Epithelial cell of prostate (primary cell): ENCODE data around the gene PFN1.

Source experiments
- DNase-seq: peaks from one replicate; pipeline ENCODE4 v3.0.0-alpha.2; 2011; ENCODE audit warnings: low read depth, low spot score
- H3K27ac ChIP-seq: fragments of 450-650 bp; 2 replicates; pipeline ENCODE4 v1.5.1; 2017; ENCODE audit warnings: mild to moderate bottlenecking

The PFN1 gene

GRCh38 chr17:4947010-4947410 lies 1.3 kb downstream of the PFN1 start:
- DNase-seq, result no peak

GRCh38 chr17:4946312-4946976 lies 1.9 kb downstream of the PFN1 start:
- H3K27ac ChIP-seq, result peak overlapping the region; percentile 99
- DNase-seq, result no peak

More at GRCh38 chr17:4947010-4947410, 1.3 kb downstream of the PFN1 start:
- H3K27ac ChIP-seq, result peak overlapping the region; percentile 99

- DNase-seq, result no peak
- peak overlapping the region; percentile 99 for H3K27ac ChIP-seq
Observed at GRCh38 chr17:4945944-4946280, 2.4 kb downstream of the PFN1 start.

- peak overlapping the region; percentile 99 for H3K27ac ChIP-seq
- DNase-seq, result peak; percentile 64
Observed at GRCh38 chr17:4945176-4945943, 3.0 kb downstream of the PFN1 start.

GRCh38 chr17:4944554-4945175 lies 3.7 kb downstream of the PFN1 start:
- no peak for DNase-seq
- peak overlapping the region; percentile 99 for H3K27ac ChIP-seq

- no peak for DNase-seq
- H3K27ac ChIP-seq, result peak overlapping the region; percentile 99
Observed at GRCh38 chr17:4944163-4944553, 4.2 kb downstream of the PFN1 start.

GRCh38 chr17:4942760-4943508 lies 5.4 kb downstream of the PFN1 start:
- H3K27ac ChIP-seq, result peak overlapping the region; percentile 99
- no peak for DNase-seq

- H3K27ac ChIP-seq, result peak overlapping the region; percentile 96
- DNase-seq, result no peak
Observed at GRCh38 chr17:4941319-4941610, 7.1 kb downstream of the PFN1 start.

- DNase-seq, result no peak
- H3K27ac ChIP-seq, result peak overlapping the region; percentile 96
Observed at GRCh38 chr17:4940555-4941318, 7.6 kb downstream of the PFN1 start.

GRCh38 chr17:4939796-4940554 lies 8.4 kb downstream of the PFN1 start, which contains the start of the genes RNF167 and SLC25A11:
Gene RNF167, plus strand, starts transcription at chr17:4940268. Its CDS starts 642 bp downstream, at chr17:4940910.
Gene SLC25A11, minus strand, starts transcription at chr17:4940046. Its CDS starts 136 bp downstream, at chr17:4939910.
- DNase-seq, result peak; percentile 97
- H3K27ac ChIP-seq, result peak within 1 kb of the TSS; percentile 96

GRCh38 chr17:4939546-4939795 lies 8.9 kb downstream of the PFN1 start:
- DNase-seq, result no peak
- peak overlapping the region; percentile 96 for H3K27ac ChIP-seq

- no peak for DNase-seq
- H3K27ac ChIP-seq, result peak overlapping the region; percentile 96
Observed at GRCh38 chr17:4938688-4939545, 9.4 kb downstream of the PFN1 start.

- no peak for DNase-seq
- H3K27ac ChIP-seq, result no peak overlapping the region
Observed at GRCh38 chr17:4938069-4938491, 10.2 kb downstream of the PFN1 start.

- H3K27ac ChIP-seq, result no peak overlapping the region
- DNase-seq, result no peak
Observed at GRCh38 chr17:4937553-4937952, 10.8 kb downstream of the PFN1 start.

- no peak for DNase-seq
- H3K27ac ChIP-seq, result no peak overlapping the region
Observed at GRCh38 chr17:4936436-4936835, 11.9 kb downstream of the PFN1 start.

GRCh38 chr17:4935650-4936049 lies 12.7 kb downstream of the PFN1 start:
- H3K27ac ChIP-seq, result no peak overlapping the region
- no peak for DNase-seq

- H3K27ac ChIP-seq, result no peak overlapping the region
- no peak for DNase-seq
Observed at GRCh38 chr17:4934173-4934979, 14.0 kb downstream of the PFN1 start.

- no peak overlapping the region for H3K27ac ChIP-seq
- DNase-seq, result no peak
Observed at GRCh38 chr17:4933646-4934045, 14.7 kb downstream of the PFN1 start.
